Smooth muscle cell (in vitro differentiated cells): ENCODE results near the gene CCNY. TPM values are rescaled to one million over a fixed set of nuclear protein-coding genes. Genes with fewer than 3 reads are reported as not detected.

ENCODE experiments used
- DNase-seq: peaks from one replicate; lab custom pipeline; 2025; ENCODE audit not compliant: unreplicated experiment; lab: John Stamatoyannopoulos, UW
- H2AFZ ChIP-seq: fragments of 200-600 bp; sonication (generic); 2 replicates; pipeline ENCODE4 v1.6.0; 2016; ENCODE audit warnings: antibody characterized with exemption, low read depth, mild to moderate bottlenecking
- H3F3A ChIP-seq: fragments of 200-600 bp; sonication (generic); 2 replicates; pipeline ENCODE4 v1.6.0; 2017; ENCODE audit warnings: antibody characterized with exemption, low read depth
- H3K27ac ChIP-seq: fragments of 200-600 bp; sonication (generic); 2 replicates; pipeline ENCODE4 v1.5.1; 2016; ENCODE audit warnings: low read depth, mild to moderate bottlenecking
- H3K27me3 ChIP-seq: fragments of 200-600 bp; sonication (generic); 2 replicates; pipeline ENCODE4 v1.6.1; 2016; ENCODE audit warnings: low read depth, mild to moderate bottlenecking
- H3K36me3 ChIP-seq: fragments of 200-600 bp; sonication (generic); 2 replicates; pipeline ENCODE4 v1.5.1; 2016; ENCODE audit warnings: low read depth
- H3K4me1 ChIP-seq: fragments of 200-600 bp; sonication (generic); 2 replicates; pipeline ENCODE4 v1.5.1; 2016; ENCODE audit warnings: low read depth
- H3K4me2 ChIP-seq: fragments of 200-600 bp; sonication (generic); 2 replicates; pipeline ENCODE4 v1.6.0; 2016; ENCODE audit warnings: mild to moderate bottlenecking
- H3K4me3 ChIP-seq: fragments of 200-600 bp; sonication (generic); 2 replicates; pipeline ENCODE4 v1.5.1; 2016; ENCODE audit warnings: mild to moderate bottlenecking
- H3K79me2 ChIP-seq: fragments of 200-600 bp; sonication (generic); 2 replicates; pipeline ENCODE4 v1.6.0; 2016; ENCODE audit warnings: low read depth, mild to moderate bottlenecking
- H3K9ac ChIP-seq: fragments of 200-600 bp; sonication (generic); 2 replicates; pipeline ENCODE4 v1.6.0; 2016; ENCODE audit warnings: low read depth
- H3K9me3 ChIP-seq: fragments of 200-600 bp; sonication (generic); replicated peaks from 2 replicates; pipeline ENCODE4 v1.5.1; 2016; ENCODE audit warnings: low read depth
- H4K20me1 ChIP-seq: fragments of 200-600 bp; sonication (generic); 2 replicates; pipeline ENCODE4 v1.6.0; 2016; ENCODE audit warnings: low read depth
- CTCF ChIP-seq: fragments of 200-600 bp; sonication (generic); IDR thresholded peaks from 2 replicates; pipeline ENCODE4 v1.5.1; 2017; ENCODE audit warnings: borderline replicate concordance, mild to moderate bottlenecking, antibody characterized with exemption; ENCODE audit not compliant: insufficient read depth, poor library complexity, severe bottlenecking
- WGBS: methylation state at CpG from one replicate; pipeline ENCODE4 v1.1.7; 2016; ENCODE audit warnings: low lambda C conversion rate; 5-methylcytosine and 5-hydroxymethylcytosine counted together
- polyA plus RNA-seq: library from polyadenylated mRNA; unstranded; fragments of >200 nt; fragmentation: Nextera tagmentation; extraction: Ambion mirVana; gene quantifications from 2 replicates; pipeline ENCODE4 v1.2.1, GENCODE V29; 2016
- total RNA-seq: library from RNA; depleted of rRNA; stranded (reverse); fragments of >200 nt; gene quantifications from 2 replicates; pipeline ENCODE4 v1.2.3, GENCODE V29; 2014

CCNY gene
- total and polyA plus RNA-seq, 2 experiments from 2014 or later, result 46.9 to 57.5 TPM

- Histone ChIP-seq H3K9ac (no peak overlapping the region), H3K27me3 (no peaks in the 10 kb centered on the region), H3K4me2 (no peak overlapping the region), H2AFZ (no peak overlapping the region), H4K20me1 (peaks cover 10% of the 10 kb centered on the region), H3K36me3 (no peaks in the 10 kb centered on the region), H3K27ac (peak overlapping the region; percentile 54), H3K9me3 (no peaks in the 10 kb centered on the region), H3K79me2 (peaks cover under 1% of the 10 kb centered on the region), H3K4me3 (no peak overlapping the region), H3F3A (peaks cover 4% of the 10 kb centered on the region), H3K4me1 (peaks cover 21% of the 10 kb centered on the region)
- WGBS, result 61% methylated on average over 4 of the region's 4 CpGs
- DNase-seq, result no peak
- TF ChIP-seq CTCF, result no peak
Observed at GRCh38 chr10:35546824-35547225, 210.5 kb downstream of the CCNY start.

GRCh38 chr10:35552650-35553342 is 216.5 kb downstream of the CCNY start:
- H3K79me2 ChIP-seq, result no peaks in the 10 kb centered on the region
- no peaks in the 10 kb centered on the region for H3F3A ChIP-seq
- 82% methylated on average over 7 of the region's 7 CpGs for WGBS
- DNase-seq, result no peak
- no peak overlapping the region for H2AFZ ChIP-seq
- no peaks in the 10 kb centered on the region for H3K36me3 ChIP-seq
- TF ChIP-seq CTCF, result no peak
- H3K4me1 ChIP-seq, result peaks cover 3% of the 10 kb centered on the region
- H3K27me3 ChIP-seq, result no peaks in the 10 kb centered on the region
- H3K27ac ChIP-seq, result peak overlapping the region; percentile 34
- peaks cover 4% of the 10 kb centered on the region for H4K20me1 ChIP-seq
- no peaks in the 10 kb centered on the region for H3K9me3 ChIP-seq
- H3K4me2 ChIP-seq, result no peak overlapping the region
- H3K4me3 ChIP-seq, result no peak overlapping the region
- H3K9ac ChIP-seq, result no peak overlapping the region

- Histone ChIP-seq H3K9me3 (no peaks in the 10 kb centered on the region), H3K27ac (no peak overlapping the region), H3K79me2 (no peaks in the 10 kb centered on the region), H3K4me1 (peaks cover 3% of the 10 kb centered on the region), H3K9ac (no peak overlapping the region), H3K36me3 (no peaks in the 10 kb centered on the region), H3K4me3 (no peak overlapping the region), H3F3A (no peaks in the 10 kb centered on the region), H2AFZ (no peak overlapping the region), H3K27me3 (no peaks in the 10 kb centered on the region), H3K4me2 (no peak overlapping the region), H4K20me1 (no peaks in the 10 kb centered on the region)
- TF ChIP-seq CTCF, result no peak
- WGBS, result 70% methylated on average over 2 of the region's 2 CpGs
- no peak for DNase-seq
Observed at GRCh38 chr10:35554036-35554435, 217.7 kb downstream of the CCNY start.
